GM12878 (cell line): ENCODE data around the gene CNDP2. TPM values are rescaled to one million over a fixed set of nuclear protein-coding genes. Genes with fewer than 3 reads are reported as not detected.

Experiments
- GABPA ChIP-seq: IDR thresholded peaks from 2 replicates; pipeline ENCODE4 v1.6.1; 2014; ENCODE audit warnings: antibody characterized with exemption, low read depth, mild to moderate bottlenecking, inconsistent platforms
- LARP7 ChIP-seq: fragments of 450-650 bp; IDR thresholded peaks from 2 replicates; pipeline ENCODE4 v1.6.1; 2017; ENCODE audit warnings: mild to moderate bottlenecking
- NFYA ChIP-seq: IDR thresholded peaks from 2 replicates; pipeline ENCODE4 v1.6.1; 2011; ENCODE audit warnings: low read depth, mild to moderate bottlenecking, low read length, improper control_type of control experiment, borderline replicate concordance
- ZNF217 ChIP-seq: fragments of 450-650 bp; IDR thresholded peaks from 2 replicates; pipeline ENCODE4 v1.6.1; 2017; ENCODE audit warnings: antibody characterized with exemption, mild to moderate bottlenecking
- ZNF384 ChIP-seq: IDR thresholded peaks from 2 replicates; pipeline ENCODE4 v1.6.1; 2012; ENCODE audit warnings: low read depth, mild to moderate bottlenecking, low read length, improper control_type of control experiment, borderline replicate concordance
- polyA plus RNA-seq, 11 experiments: library from polyadenylated mRNA; depleted of rRNA in 4 of 11; unstranded in 6 of 11; stranded (reverse) in 5 of 11; fragments of >200 nt; fragmentation: Nextera tagmentation in 4 of 11; fragmentation: Illumina TruSeq in 1 of 11; extraction: Ambion mirVana in 4 of 11; extraction: Trizol in 1 of 11; gene quantifications; 1 replicate in 1 of 11; 2 replicates in 10 of 11; pipeline versions ENCODE4 v1.2.1 to v1.2.3, GENCODE V29; 2011 to 2016; ENCODE audit warnings: inconsistent platforms in 2 of 11, missing spikeins in 2 of 11, low read depth in 1 of 11
- total RNA-seq, 4 experiments: library from RNA; depleted of rRNA in 3 of 4; stranded (reverse); fragments of >200 nt in 3 of 4; fragmentation: Illumina TruSeq in 1 of 4; extraction: Trizol in 1 of 4; gene quantifications; 2 replicates each; pipeline versions ENCODE4 v1.2.1 to v1.2.3, GENCODE V29; 2013 to 2021
- TF ChIP-seq, protein P1 (sequence below): fragments of 450-650 bp; formaldehyde crosslinking; IDR thresholded peaks from 2 replicates; pipeline ENCODE4 v1.4.0; 2020; ENCODE audit warnings: mild to moderate bottlenecking, moderate library complexity

The CNDP2 gene
- total and polyA plus RNA-seq, 10 of the 15 experiments (the other 5 are each of a cell fraction or from before 2014, with no cell fraction given): 63.5 to 213 (median 158) TPM

DNA sequence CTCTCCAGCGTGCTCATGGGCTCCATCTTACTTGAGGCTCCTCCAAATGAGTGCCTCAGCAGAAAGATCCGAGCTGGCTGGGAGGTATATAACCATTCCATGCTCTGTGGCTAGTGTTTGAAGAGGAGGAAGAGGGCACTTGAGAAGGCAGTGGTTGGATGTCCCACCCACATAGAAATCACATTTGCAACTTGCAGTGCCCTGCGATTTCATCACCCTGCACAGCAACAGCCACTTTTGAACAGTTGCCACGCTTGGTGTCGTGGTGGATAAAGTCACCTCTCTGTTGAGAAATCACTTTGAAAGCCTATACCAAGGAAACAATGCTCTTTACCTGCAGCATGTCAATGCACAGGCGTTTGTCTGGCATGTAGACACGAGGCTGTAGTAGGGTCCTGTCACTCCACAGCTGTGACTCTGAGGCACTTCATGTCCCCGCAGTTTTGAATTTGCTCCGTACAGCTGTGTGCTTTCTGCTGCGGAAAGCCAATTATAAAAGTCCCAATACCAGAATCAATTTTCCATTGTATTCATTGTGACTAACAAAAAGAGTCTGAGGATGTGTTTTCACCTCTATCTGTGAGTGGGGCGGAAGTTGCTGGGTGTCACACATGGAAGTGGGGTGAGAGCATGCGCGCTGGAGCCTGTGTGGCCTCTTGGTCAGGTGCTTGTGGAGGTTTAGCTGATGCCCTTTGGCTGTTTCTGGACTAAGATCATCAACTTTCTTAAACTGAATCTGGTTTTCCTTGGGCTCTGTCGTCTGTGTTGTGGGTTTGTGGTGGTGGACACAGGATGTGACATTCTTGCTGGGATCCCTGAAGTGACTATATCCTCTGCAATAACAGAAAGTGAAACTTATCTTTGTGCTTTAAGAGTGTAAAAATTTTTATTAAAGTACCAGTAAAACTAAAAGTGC lies 2.8 kb downstream of the CNDP2 start (continued):
- TF ChIP-seq ZNF217 (no peak), GABPA (peak; percentile 64), LARP7 (no peak), NFYA (no peak), ZNF384 (no peak)
- TF ChIP-seq, protein P1, sequence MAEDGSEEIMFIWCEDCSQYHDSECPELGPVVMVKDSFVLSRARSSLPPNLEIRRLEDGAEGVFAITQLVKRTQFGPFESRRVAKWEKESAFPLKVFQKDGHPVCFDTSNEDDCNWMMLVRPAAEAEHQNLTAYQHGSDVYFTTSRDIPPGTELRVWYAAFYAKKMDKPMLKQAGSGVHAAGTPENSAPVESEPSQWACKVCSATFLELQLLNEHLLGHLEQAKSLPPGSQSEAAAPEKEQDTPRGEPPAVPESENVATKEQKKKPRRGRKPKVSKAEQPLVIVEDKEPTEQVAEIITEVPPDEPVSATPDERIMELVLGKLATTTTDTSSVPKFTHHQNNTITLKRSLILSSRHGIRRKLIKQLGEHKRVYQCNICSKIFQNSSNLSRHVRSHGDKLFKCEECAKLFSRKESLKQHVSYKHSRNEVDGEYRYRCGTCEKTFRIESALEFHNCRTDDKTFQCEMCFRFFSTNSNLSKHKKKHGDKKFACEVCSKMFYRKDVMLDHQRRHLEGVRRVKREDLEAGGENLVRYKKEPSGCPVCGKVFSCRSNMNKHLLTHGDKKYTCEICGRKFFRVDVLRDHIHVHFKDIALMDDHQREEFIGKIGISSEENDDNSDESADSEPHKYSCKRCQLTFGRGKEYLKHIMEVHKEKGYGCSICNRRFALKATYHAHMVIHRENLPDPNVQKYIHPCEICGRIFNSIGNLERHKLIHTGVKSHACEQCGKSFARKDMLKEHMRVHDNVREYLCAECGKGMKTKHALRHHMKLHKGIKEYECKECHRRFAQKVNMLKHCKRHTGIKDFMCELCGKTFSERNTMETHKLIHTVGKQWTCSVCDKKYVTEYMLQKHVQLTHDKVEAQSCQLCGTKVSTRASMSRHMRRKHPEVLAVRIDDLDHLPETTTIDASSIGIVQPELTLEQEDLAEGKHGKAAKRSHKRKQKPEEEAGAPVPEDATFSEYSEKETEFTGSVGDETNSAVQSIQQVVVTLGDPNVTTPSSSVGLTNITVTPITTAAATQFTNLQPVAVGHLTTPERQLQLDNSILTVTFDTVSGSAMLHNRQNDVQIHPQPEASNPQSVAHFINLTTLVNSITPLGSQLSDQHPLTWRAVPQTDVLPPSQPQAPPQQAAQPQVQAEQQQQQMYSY (CRISPR knock-in tag): no peak
